Measurements from ENCODE around the gene CSNK1D.
"Not testable (repeated sequence)": the region's sequence is repeated elsewhere in the genome, so short reads cannot be mapped to it uniquely, and the experiment has no call there.

The CSNK1D gene

DNA sequence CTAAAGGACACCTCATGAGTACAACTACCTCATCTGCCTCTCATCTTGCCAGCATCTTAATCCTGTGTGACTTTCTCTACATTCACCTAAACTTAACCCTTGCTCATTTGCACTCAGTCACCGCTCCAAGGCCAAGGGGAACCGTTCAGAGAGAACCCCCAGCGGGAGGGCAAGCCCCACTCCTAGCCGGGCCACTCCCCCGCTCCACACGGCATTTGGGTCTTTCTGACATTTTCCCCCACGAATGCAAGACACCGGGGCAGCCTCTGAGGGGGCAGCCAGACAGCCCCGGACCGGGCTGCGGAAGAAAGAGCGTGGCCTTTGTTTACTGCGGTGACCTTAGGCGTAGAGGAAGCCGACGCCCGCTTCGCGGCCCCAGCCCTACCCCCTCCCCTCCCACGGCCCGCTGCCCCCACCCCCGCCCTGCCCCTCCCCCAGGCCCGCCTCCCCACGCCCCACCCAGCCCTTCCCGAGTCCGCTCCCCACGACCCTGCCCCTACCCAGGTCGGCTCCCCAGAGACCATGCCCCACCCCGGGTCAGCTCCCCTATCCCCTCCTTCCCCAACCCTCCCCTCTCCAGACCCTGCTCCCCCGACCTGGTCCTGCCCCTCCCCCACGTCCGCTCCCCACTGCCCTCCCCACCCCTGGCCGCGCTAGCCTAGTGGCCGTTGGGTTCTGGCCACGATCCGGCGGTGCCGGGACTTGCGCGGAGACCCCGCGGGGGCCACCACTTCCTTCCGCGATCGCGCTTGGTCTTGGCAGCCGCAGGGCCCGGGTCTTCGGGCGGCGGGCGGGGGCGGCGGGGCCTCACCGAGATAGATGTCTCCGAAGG, 789 bp downstream of the CSNK1D start:
- peak; percentile 58 for DNase-seq

DNA sequence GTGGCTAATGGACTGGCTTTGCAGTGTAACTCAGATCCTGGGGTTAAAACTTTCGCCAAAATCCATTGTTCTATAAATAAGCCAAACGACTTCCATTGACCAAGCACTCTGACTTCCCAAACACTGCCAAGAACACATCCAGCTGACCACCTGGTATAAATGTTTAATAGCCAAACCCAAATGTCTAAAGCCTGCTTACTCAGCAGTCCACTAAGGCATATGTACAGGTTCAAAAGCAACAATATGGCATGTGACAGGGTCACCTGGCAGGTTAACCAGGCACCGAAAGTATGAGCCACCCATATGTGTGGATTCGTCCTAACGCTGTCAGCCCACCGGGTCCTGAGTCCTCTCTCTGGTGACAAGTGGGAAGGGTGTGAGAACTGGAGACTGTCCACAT, 2.1 kb downstream of the CSNK1D start:
- no peak for DNase-seq

GRCh38 chr17:82270651-82271050, 2.8 kb downstream of the CSNK1D start:
- no peak for DNase-seq

- peak; percentile 31 for DNase-seq
Observed at GRCh38 chr17:82269882-82270500, 3.5 kb downstream of the CSNK1D start.

DNA sequence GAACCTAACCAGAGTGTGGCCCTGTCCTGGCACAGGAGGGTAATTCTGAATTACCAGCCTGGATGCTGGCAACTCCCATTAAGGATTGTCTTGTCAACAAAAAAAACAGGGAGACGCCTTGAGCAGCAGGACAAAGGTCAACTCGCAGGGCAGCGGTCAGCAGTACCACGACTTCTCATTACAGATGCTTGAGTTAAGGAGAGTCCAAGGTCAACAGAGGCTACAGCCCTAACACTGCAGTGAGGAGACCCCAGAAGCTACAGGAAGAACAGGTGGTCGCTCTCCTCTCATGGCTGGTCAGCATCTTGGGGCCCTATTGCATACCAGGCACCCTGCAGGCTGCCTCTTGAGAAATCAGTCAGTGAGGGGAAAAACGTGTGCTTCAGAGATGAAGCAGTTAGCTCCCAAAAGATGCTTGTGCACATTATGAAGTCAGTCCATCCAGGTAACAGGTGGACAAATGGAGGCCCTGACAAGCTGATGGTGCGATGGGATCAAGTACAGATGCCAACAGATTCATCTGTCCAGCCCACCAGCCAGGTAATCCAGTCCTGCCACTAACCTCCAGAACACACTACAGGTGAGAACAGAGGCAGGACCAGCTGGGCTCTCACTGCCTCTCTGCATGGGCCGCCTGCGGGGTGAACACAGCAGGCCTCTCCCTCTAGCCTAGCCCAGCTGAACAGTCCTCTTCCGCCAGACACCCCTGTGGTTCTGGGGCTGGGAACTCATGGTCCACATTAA, 4.2 kb downstream of the CSNK1D start:
- no peak for DNase-seq

GRCh38 chr17:82267575-82268379, 5.7 kb downstream of the CSNK1D start:
- DNase-seq = no peak

- no peak for DNase-seq
Observed at GRCh38 chr17:82266142-82266541, 7.4 kb downstream of the CSNK1D start.

- no peak for DNase-seq
Observed at GRCh38 chr17:82263641-82264040, 9.9 kb downstream of the CSNK1D start.

GRCh38 chr17:82262344-82262743, 11.2 kb downstream of the CSNK1D start:
- no peak for DNase-seq

GRCh38 chr17:82259972-82260961, 13.2 kb downstream of the CSNK1D start:
- not testable (repeated sequence) for DNase-seq

- no peak for DNase-seq
Observed at GRCh38 chr17:82258555-82258954, 14.9 kb downstream of the CSNK1D start.

GRCh38 chr17:82257473-82257872, 16.0 kb downstream of the CSNK1D start:
- DNase-seq = peak; percentile 81

DNA sequence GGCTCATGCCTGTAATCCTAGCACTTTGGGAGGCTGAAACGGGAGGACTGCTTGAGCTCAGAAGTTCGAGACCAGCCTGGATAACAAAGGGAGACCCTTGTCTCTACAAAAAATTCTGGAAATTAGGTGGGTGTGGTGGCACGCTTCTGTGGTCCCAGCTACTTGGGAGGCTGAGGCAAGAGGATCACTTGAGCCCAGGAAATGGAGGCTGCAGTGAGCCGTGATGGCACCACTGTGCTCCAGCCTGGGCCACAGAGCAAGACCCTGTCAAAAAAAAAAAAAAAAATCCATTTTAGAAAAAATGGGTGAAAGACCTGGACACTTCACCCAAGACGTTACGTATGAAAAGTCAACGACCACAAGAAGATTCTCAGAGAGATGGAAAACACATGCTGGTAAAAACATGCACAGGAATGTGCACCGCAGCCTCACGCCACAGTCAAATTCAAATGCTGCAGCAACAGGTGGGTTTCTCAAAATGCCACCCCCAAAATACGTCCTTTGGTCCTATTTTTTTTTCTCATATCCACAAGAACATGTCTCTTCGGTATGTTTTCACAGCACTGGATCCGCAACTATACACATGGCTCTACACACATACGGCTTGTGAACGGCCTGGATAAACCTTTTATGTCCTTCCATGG, 17.1 kb downstream of the CSNK1D start:
- no peak for DNase-seq

DNA sequence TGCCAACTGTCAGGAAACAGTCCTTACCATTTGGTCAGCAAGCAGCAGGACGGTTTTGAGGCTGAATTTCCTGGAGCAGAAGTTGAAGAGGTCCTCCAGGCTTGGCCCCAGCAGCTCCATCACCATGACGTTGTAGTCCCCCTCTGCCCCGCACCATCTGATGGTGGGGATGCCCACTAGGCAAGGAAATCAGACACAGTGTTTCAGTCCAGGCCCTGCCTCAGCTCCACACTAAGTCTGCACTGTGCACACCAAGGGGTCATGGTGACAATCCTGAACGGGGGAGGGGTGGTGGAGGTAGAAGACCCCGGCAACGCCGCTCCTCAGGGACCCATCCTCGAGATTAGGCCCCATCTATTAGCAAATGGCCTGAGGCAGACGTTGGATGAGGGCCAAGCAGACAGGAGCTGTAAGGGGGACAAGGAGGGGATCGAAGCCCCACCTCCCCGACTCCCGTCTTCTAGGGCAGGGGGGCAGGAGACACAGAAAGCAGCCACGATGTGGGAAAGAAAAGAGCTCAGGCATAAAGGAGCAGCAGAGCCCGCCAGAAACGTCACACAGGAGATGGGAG, 18.0 kb downstream of the CSNK1D start:
- DNase-seq = no peak

DNA sequence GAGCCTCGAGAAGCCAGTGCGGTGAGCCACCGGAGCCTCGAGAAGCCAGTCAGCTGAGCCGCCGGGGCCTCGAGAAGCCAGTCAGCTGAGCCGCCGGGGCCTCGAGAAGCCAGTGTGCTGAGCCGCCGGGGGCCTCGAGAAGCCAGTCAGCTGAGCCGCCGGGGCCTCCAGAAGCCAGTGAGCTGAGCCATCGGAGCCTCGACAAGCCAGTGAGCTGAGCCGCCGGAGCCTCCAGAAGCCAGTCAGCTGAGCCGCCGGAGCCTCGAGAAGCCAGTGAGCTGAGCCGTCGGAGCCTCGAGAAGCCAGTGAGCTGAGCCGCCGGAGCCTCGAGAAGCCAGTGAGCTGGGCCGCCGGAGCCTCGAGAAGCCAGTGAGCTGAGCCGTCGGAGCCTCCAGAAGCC, 18.8 kb downstream of the CSNK1D start:
- DNase-seq = not testable (repeated sequence)

DNA sequence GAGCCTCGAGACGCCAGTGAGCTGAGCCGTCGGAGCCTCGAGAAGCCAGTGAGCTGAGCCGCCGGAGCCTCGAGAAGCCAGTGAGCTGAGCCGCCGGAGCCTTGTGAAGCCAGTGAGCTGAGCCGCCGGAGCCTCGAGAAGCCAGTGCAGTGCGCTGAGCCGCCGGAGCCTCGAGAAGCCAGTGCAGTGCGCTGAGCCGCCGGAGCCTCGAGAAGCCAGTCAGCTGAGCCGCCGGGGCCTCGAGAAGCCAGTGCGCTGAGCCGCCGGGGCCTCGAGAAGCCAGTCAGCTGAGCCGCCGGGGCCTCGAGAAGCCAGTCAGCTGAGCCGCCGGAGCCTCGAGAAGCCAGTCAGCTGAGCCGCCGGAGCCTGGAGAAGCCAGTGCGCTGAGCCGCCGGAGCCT, 19.4 kb downstream of the CSNK1D start:
- DNase-seq = not testable (repeated sequence)

DNA sequence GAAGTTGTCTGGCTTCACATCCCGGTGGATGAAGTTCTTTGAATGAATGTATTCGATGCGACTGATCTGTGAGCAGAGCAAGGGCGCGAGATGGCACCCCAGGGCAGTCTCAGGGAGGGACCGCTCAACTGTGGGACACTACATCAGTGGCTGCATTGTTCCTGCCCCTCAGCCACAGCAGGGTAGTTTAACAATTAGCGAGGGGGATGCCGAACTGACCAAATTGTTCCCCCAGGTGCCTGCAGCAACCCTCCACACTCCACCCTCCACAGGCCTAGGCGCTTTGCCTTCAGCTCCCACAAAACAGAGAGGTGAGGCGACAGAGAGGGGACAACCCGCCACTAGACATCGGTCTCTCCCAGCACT, 20.3 kb downstream of the CSNK1D start:
- no peak for DNase-seq

DNA sequence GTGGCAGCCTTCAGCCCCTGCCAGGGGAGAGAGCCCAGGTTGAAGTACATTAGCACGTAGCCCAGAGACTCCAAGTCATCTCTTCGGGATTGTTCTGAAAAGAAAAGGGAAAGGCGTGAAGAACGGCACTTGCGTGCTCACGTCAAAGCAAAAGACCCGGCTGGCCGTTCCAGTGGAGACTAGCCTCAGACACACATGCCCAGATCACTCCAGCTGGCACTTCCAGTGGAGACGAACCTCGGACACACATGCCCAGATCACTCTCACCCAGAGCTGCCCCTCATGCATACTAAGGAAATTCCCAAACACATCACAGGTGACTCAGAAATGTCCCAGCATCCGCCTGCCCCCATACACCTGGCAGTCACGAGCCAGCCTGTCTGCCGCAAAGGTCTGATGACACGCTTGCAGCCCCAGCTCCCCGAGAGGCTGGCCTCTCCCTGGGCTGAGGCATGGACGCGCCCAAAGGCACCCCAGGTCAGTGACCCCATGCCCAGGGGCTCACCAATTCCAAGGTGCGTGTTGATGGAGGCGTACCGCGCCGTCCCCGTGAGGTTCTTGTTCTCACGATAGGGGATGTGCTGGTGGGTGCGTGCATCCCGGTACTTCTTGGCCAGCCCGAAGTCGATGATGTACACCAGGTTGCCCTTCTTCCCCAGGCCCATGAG, 20.9 kb downstream of the CSNK1D start:
- DNase-seq = no peak

- no peak for DNase-seq
Observed at GRCh38 chr17:82250868-82251500, 22.5 kb downstream of the CSNK1D start.
